ENCODE measurements around the gene PTCH2. TPM values are rescaled to one million over a fixed set of nuclear protein-coding genes. Genes with fewer than 3 reads are reported as not detected.

Gene PTCH2
- total and polyA plus RNA-seq, 5 donors, result 0.28 to 0.79 (median 0.34) TPM

- no peaks in the 10 kb centered on the region for H3K9me3 ChIP-seq (ENCODE audit: control insufficient read depth, low read length)
- H3K4me1 ChIP-seq (ENCODE audit: control insufficient read depth, insufficient read depth, low read length), result peaks cover 2% of the 10 kb centered on the region
- no peak for ATAC-seq
- no peaks in the 10 kb centered on the region for H3K27me3 ChIP-seq (ENCODE audit: control insufficient read depth, insufficient read depth)
- 93% methylated on average over 10 of the region's 10 CpGs for WGBS
- intact Hi-C loops (cut with DNase I), result loop anchor here in 2 of 4 donors (5.0 to 10.0 kb wide), 2 partner anchors 47 to 50 kb away; no protein-coding TSS in a partner anchor
- peak in 1 of 3 donors; percentile 13 for DNase-seq
- no peak overlapping the region for H3K4me3 ChIP-seq (ENCODE audit: low read length)
- H3K27ac ChIP-seq (ENCODE audit: low read length), result no peak overlapping the region
These were observed 55.5 kb downstream of the PTCH2 start for GRCh38 chr1:44787506-44787905.

- ATAC-seq (no peak), DNase-seq (peak in 1 of 3 donors; percentile 48)
- Histone ChIP-seq H3K9me3 (ENCODE audit: control insufficient read depth, low read length) (no peaks in the 10 kb centered on the region), H3K4me1 (ENCODE audit: control insufficient read depth, insufficient read depth, low read length) (peaks cover 2% of the 10 kb centered on the region), H3K27ac (ENCODE audit: low read length) (no peak overlapping the region), H3K4me3 (ENCODE audit: low read length) (no peak overlapping the region), H3K27me3 (ENCODE audit: control insufficient read depth, insufficient read depth) (no peaks in the 10 kb centered on the region)
- intact Hi-C loops (cut with DNase I), result loop anchor here in 2 of 4 donors (5.0 to 10.0 kb wide), 2 partner anchors 48 to 50 kb away; no protein-coding TSS in a partner anchor
- WGBS, result 81% methylated on average over 9 of the region's 9 CpGs
These were observed 56.1 kb downstream of the PTCH2 start for GRCh38 chr1:44786841-44787426.

GRCh38 chr1:44786138-44786840 is 56.8 kb downstream of the PTCH2 start:
- no peaks in the 10 kb centered on the region for H3K27me3 ChIP-seq (ENCODE audit: control insufficient read depth, insufficient read depth)
- intact Hi-C loops (cut with DNase I), result loop anchor here in 2 of 4 donors (5.0 to 10.0 kb wide), 2 partner anchors 49 to 51 kb away; no protein-coding TSS in a partner anchor
- DNase-seq, result peak; percentile 68 to 89 (median 84)
- peak; percentile 70 to 77 for ATAC-seq
- WGBS, result 4% methylated on average over 49 of the region's 49 CpGs
- H3K4me1 ChIP-seq (ENCODE audit: control insufficient read depth, insufficient read depth, low read length), result peaks cover 2% of the 10 kb centered on the region
- H3K27ac ChIP-seq (ENCODE audit: low read length), result no peak overlapping the region
- H3K9me3 ChIP-seq (ENCODE audit: control insufficient read depth, low read length), result no peaks in the 10 kb centered on the region
- H3K4me3 ChIP-seq (ENCODE audit: low read length), result peak overlapping the region; percentile 2

GRCh38 chr1:44785501-44786137 is 57.4 kb downstream of the PTCH2 start:
- Histone ChIP-seq H3K4me1 (ENCODE audit: control insufficient read depth, insufficient read depth, low read length) (peaks cover 2% of the 10 kb centered on the region), H3K27ac (ENCODE audit: low read length) (no peak overlapping the region), H3K9me3 (ENCODE audit: control insufficient read depth, low read length) (no peaks in the 10 kb centered on the region), H3K27me3 (ENCODE audit: control insufficient read depth, insufficient read depth) (no peaks in the 10 kb centered on the region), H3K4me3 (ENCODE audit: low read length) (peak overlapping the region; percentile 2)
- no peak for ATAC-seq
- WGBS, result 38% methylated on average over 11 of the region's 11 CpGs
- peak in 1 of 3 donors; percentile 36 for DNase-seq
- intact Hi-C loops (cut with DNase I), result loop anchor here in 2 of 4 donors (5.0 to 10.0 kb wide), 2 partner anchors 49 to 52 kb away; no protein-coding TSS in a partner anchor

GRCh38 chr1:44785029-44785380 is 58.0 kb downstream of the PTCH2 start:
- Histone ChIP-seq H3K27ac (ENCODE audit: low read length) (no peak overlapping the region), H3K4me3 (ENCODE audit: low read length) (no peak overlapping the region), H3K9me3 (ENCODE audit: control insufficient read depth, low read length) (no peaks in the 10 kb centered on the region), H3K4me1 (ENCODE audit: control insufficient read depth, insufficient read depth, low read length) (peaks cover 2% of the 10 kb centered on the region), H3K27me3 (ENCODE audit: control insufficient read depth, insufficient read depth) (no peaks in the 10 kb centered on the region)
- intact Hi-C loops (cut with DNase I), result loop anchor here in 2 of 4 donors (5.0 to 10.0 kb wide), 2 partner anchors 50 to 52 kb away; no protein-coding TSS in a partner anchor
- 82% methylated on average over 6 of the region's 6 CpGs for WGBS
- no peak for ATAC-seq
- DNase-seq, result peak in 1 of 3 donors; percentile 27

GRCh38 chr1:44784094-44785028 is 58.7 kb downstream of the PTCH2 start:
- Histone ChIP-seq H3K4me1 (ENCODE audit: control insufficient read depth, insufficient read depth, low read length) (peaks cover 2% of the 10 kb centered on the region), H3K27ac (ENCODE audit: low read length) (no peak overlapping the region), H3K9me3 (ENCODE audit: control insufficient read depth, low read length) (no peaks in the 10 kb centered on the region), H3K27me3 (ENCODE audit: control insufficient read depth, insufficient read depth) (no peaks in the 10 kb centered on the region), H3K4me3 (ENCODE audit: low read length) (peak overlapping the region; percentile 55)
- DNase-seq, result peak in 2 of 3 donors; percentile 74 to 77
- intact Hi-C loops (cut with DNase I), result loop anchor here in 2 of 4 donors (5.0 to 10.0 kb wide), 2 partner anchors 50 to 53 kb away; no protein-coding TSS in a partner anchor
- WGBS, result 7% methylated on average over 71 of the region's 71 CpGs
- peak; percentile 23 for ATAC-seq

GRCh38 chr1:44783697-44784093 is 59.4 kb downstream of the PTCH2 start:
- no peak for ATAC-seq
- 44% methylated on average over 8 of the region's 8 CpGs for WGBS
- intact Hi-C loops (cut with DNase I), result loop anchor here in 1 of 4 donors (10.0 kb wide), 1 partner anchor 51 kb away; no protein-coding TSS in a partner anchor

GRCh38 chr1:44780583-44781121 is 62.4 kb downstream of the PTCH2 start:
- Histone ChIP-seq H3K27ac (ENCODE audit: low read length) (no peak overlapping the region), H3K27me3 (ENCODE audit: control insufficient read depth, insufficient read depth) (no peaks in the 10 kb centered on the region), H3K4me3 (ENCODE audit: low read length) (no peak overlapping the region), H3K4me1 (ENCODE audit: control insufficient read depth, insufficient read depth, low read length) (peaks cover 2% of the 10 kb centered on the region), H3K9me3 (ENCODE audit: control insufficient read depth, low read length) (no peaks in the 10 kb centered on the region)
- intact Hi-C loops (cut with DNase I), result loop anchor here in 1 of 4 donors (10.0 kb wide), 1 partner anchor 54 kb away; no protein-coding TSS in a partner anchor
- 91% methylated on average over 14 of the region's 14 CpGs for WGBS
- DNase-seq, result peak in 1 of 3 donors; percentile 16
- no peak for ATAC-seq

More at GRCh38 chr1:44783697-44784093, 59.4 kb downstream of the PTCH2 start:
- H3K27ac ChIP-seq (ENCODE audit: low read length), result no peak overlapping the region
- no peaks in the 10 kb centered on the region for H3K9me3 ChIP-seq (ENCODE audit: control insufficient read depth, low read length)
- H3K27me3 ChIP-seq (ENCODE audit: control insufficient read depth, insufficient read depth), result no peaks in the 10 kb centered on the region
- peak overlapping the region; percentile 55 for H3K4me3 ChIP-seq (ENCODE audit: low read length)
- H3K4me1 ChIP-seq (ENCODE audit: control insufficient read depth, insufficient read depth, low read length), result peaks cover 2% of the 10 kb centered on the region
- DNase-seq, result peak in 1 of 3 donors; percentile 24

GRCh38 chr1:44778705-44779576 is 64.1 kb downstream of the PTCH2 start:
- Histone ChIP-seq H3K9me3 (ENCODE audit: control insufficient read depth, low read length) (no peaks in the 10 kb centered on the region), H3K27ac (ENCODE audit: low read length) (no peak overlapping the region), H3K4me1 (ENCODE audit: control insufficient read depth, insufficient read depth, low read length) (no peaks in the 10 kb centered on the region), H3K4me3 (ENCODE audit: low read length) (no peak overlapping the region), H3K27me3 (ENCODE audit: control insufficient read depth, insufficient read depth) (no peaks in the 10 kb centered on the region)
- WGBS, result 93% methylated on average over 6 of the region's 6 CpGs
- ATAC-seq (no peak), DNase-seq (peak in 1 of 3 donors; percentile 1)
- intact Hi-C loops (cut with DNase I), result no loop called here
